ENCODE data around the gene P2RY8.
"Not testable (repeated sequence)": the region's sequence is repeated elsewhere in the genome, so short reads cannot be mapped to it uniquely, and the experiment has no call there.

Gene P2RY8

GRCh38 chrX:1537031-1537715 is at the start of gene P2RY8:
Gene P2RY8 (minus strand): TSS chrX:1537185. CDS start chrX:1466558, 70,627 bp downstream.
- peak; percentile 93 to 94 for DNase-seq

GRCh38 chrX:1584237-1585011 is 47.4 kb upstream of the P2RY8 start:
- no peak for DNase-seq

GRCh38 chrX:1582686-1583437 is 45.9 kb upstream of the P2RY8 start:
- DNase-seq: no peak

- DNase-seq: peak; percentile 69 to 79
These were observed 44.1 kb upstream of the P2RY8 start for GRCh38 chrX:1581132-1581531.

GRCh38 chrX:1578511-1579173 is 41.7 kb upstream of the P2RY8 start:
- DNase-seq: no peak

- no peak for DNase-seq
These were observed 40.9 kb upstream of the P2RY8 start for GRCh38 chrX:1577845-1578244.

- DNase-seq: no peak
These were observed 39.4 kb upstream of the P2RY8 start for GRCh38 chrX:1576201-1576992.

GRCh38 chrX:1574181-1574580 is 37.2 kb upstream of the P2RY8 start:
- DNase-seq: not testable (repeated sequence)

GRCh38 chrX:1564750-1565683 is 28.0 kb upstream of the P2RY8 start:
- peak; percentile 39 to 48 for DNase-seq

- DNase-seq: not testable (repeated sequence)
These were observed 27.1 kb upstream of the P2RY8 start for GRCh38 chrX:1564077-1564476.

GRCh38 chrX:1561164-1561563 is 24.2 kb upstream of the P2RY8 start:
- DNase-seq: no peak

- no peak for DNase-seq
These were observed 21.9 kb upstream of the P2RY8 start for GRCh38 chrX:1558761-1559468.

- not testable (repeated sequence) for DNase-seq
These were observed 20.5 kb upstream of the P2RY8 start for GRCh38 chrX:1557442-1557841.

- no peak for DNase-seq
These were observed 18.4 kb upstream of the P2RY8 start for GRCh38 chrX:1555370-1555769.

- no peak for DNase-seq
These were observed 17.7 kb upstream of the P2RY8 start for GRCh38 chrX:1554469-1555210.

- no peak for DNase-seq
These were observed 15.1 kb upstream of the P2RY8 start for GRCh38 chrX:1551959-1552546.

- peak; percentile 75 to 76 for DNase-seq
These were observed 9.8 kb upstream of the P2RY8 start for GRCh38 chrX:1546691-1547251.

- no peak for DNase-seq
These were observed 8.9 kb upstream of the P2RY8 start for GRCh38 chrX:1545776-1546408.

Data from Kasumi-1 (cell line).